GM23338 (cell line): ENCODE measurements around the gene UNC13D. TPM values are rescaled to one million over a fixed set of nuclear protein-coding genes. Genes with fewer than 3 reads are reported as not detected.

ENCODE experiments used
- ATAC-seq: fragments of 200-7000 bp; cut with Tn5 transposase; 3 replicates; pipeline ENCODE4 v1.9.1; 2020
- DNase-seq: peaks from one replicate; pipeline ENCODE4 v3.0.0-alpha.2; 2015; ENCODE audit warnings: low spot score
- H2AFZ ChIP-seq: fragments of 200-600 bp; sonication (generic); 2 replicates; pipeline ENCODE4 v1.8.0; 2016; ENCODE audit warnings: antibody characterized with exemption, mild to moderate bottlenecking, moderate library complexity
- H3F3A ChIP-seq: fragments of 200-600 bp; sonication (generic); replicated peaks from 2 replicates; pipeline ENCODE4 v1.8.0; 2017; ENCODE audit warnings: antibody characterized with exemption, mixed run types, low read depth
- H3K27ac ChIP-seq: fragments of 200-600 bp; sonication (generic); 2 replicates; pipeline ENCODE4 v1.6.1; 2016; ENCODE audit warnings: low read depth
- H3K27me3 ChIP-seq: fragments of 200-600 bp; sonication (generic); 2 replicates; pipeline ENCODE4 v1.8.0; 2016; ENCODE audit warnings: mild to moderate bottlenecking, mixed run types, moderate library complexity; ENCODE audit not compliant: insufficient read depth
- H3K36me3 ChIP-seq: fragments of 200-600 bp; sonication (generic); 2 replicates; pipeline ENCODE4 v1.8.0; 2016; ENCODE audit warnings: mild to moderate bottlenecking; ENCODE audit not compliant: insufficient read depth
- H3K4me1 ChIP-seq: fragments of 200-600 bp; sonication (generic); 2 replicates; pipeline ENCODE4 v1.8.0; 2016; ENCODE audit warnings: mild to moderate bottlenecking, moderate library complexity; ENCODE audit not compliant: insufficient read depth
- H3K4me2 ChIP-seq: fragments of 200-600 bp; sonication (generic); 2 replicates; pipeline ENCODE4 v1.7.1; 2017; ENCODE audit warnings: mixed run types
- H3K4me3 ChIP-seq: fragments of 200-600 bp; sonication (generic); 2 replicates; pipeline ENCODE4 v1.6.1; 2016; ENCODE audit warnings: mixed run types
- H3K79me2 ChIP-seq: fragments of 200-600 bp; sonication (generic); replicated peaks from 2 replicates; pipeline ENCODE4 v1.8.0; 2017; ENCODE audit warnings: mild to moderate bottlenecking; ENCODE audit not compliant: insufficient read depth
- H3K9me2 ChIP-seq: fragments of 200-600 bp; sonication (generic); 2 replicates; pipeline ENCODE4 v1.8.0; 2017; ENCODE audit not compliant: insufficient read depth
- H4K20me1 ChIP-seq: fragments of 200-600 bp; sonication (generic); replicated peaks from 2 replicates; pipeline ENCODE4 v1.8.0; 2017; ENCODE audit warnings: mild to moderate bottlenecking; ENCODE audit not compliant: insufficient read depth
- H3K27ac Mint-ChIP-seq: 2 replicates; pipeline ENCODE4 v1.8.0; 2020; ENCODE audit warnings: inconsistent platforms, mild to moderate bottlenecking, moderate library complexity, mixed read lengths
- H3K27me3 Mint-ChIP-seq: 3 replicates; pipeline ENCODE4 v1.8.0; 2022; ENCODE audit warnings: low read depth, mild to moderate bottlenecking, moderate library complexity, mixed read lengths, inconsistent platforms; ENCODE audit not compliant: insufficient read depth, poor library complexity
- H3K36me3 Mint-ChIP-seq: 3 replicates; pipeline ENCODE4 v1.8.0; 2021; ENCODE audit warnings: low read depth, mild to moderate bottlenecking, inconsistent platforms, moderate library complexity, mixed read lengths
- H3K4me1 Mint-ChIP-seq: 3 replicates; pipeline ENCODE4 v1.8.0; 2020; ENCODE audit warnings: mild to moderate bottlenecking, inconsistent platforms, mixed read lengths
- H3K4me3 Mint-ChIP-seq: 3 replicates; pipeline ENCODE4 v1.8.0; 2021; ENCODE audit warnings: moderate library complexity, mild to moderate bottlenecking, inconsistent platforms, mixed read lengths
- H3K9me3 Mint-ChIP-seq: 3 replicates; pipeline ENCODE4 v1.8.0; 2020; ENCODE audit warnings: moderate library complexity, mild to moderate bottlenecking, inconsistent platforms, mixed read lengths
- CREB1 ChIP-seq: fragments of 250-450 bp; sonication (Bioruptor Pico); IDR thresholded peaks from 2 replicates; pipeline ENCODE4 v1.5.0; 2020; ENCODE audit warnings: low read depth, mild to moderate bottlenecking, moderate library complexity
- EZH2 ChIP-seq: fragments of 200-600 bp; sonication (generic); IDR thresholded peaks from one replicate; pipeline ENCODE4 v1.8.0; 2017; ENCODE audit warnings: antibody characterized with exemption, mild to moderate bottlenecking, low read depth; ENCODE audit not compliant: unreplicated experiment
- JUNB ChIP-seq: IDR thresholded peaks from one replicate; pipeline ENCODE4 v1.6.1; 2016; ENCODE audit warnings: antibody characterized with exemption; ENCODE audit not compliant: unreplicated experiment
- NANOG ChIP-seq: IDR thresholded peaks from 2 replicates; pipeline ENCODE4 v1.6.1; 2016; ENCODE audit warnings: antibody characterized with exemption, borderline replicate concordance
- STAT1 ChIP-seq: IDR thresholded peaks from one replicate; pipeline ENCODE4 v1.6.1; 2016; ENCODE audit warnings: antibody characterized with exemption; ENCODE audit not compliant: unreplicated experiment
- ZNF114 ChIP-seq: fragments of 250-450 bp; sonication (Bioruptor Pico); IDR thresholded peaks from 2 replicates; pipeline ENCODE4 v1.5.0; 2020; ENCODE audit warnings: mild to moderate bottlenecking, moderate library complexity
- polyA plus RNA-seq: library from polyadenylated mRNA; unstranded; fragments of >200 nt; fragmentation: Nextera tagmentation; extraction: Ambion mirVana; gene quantifications from 2 replicates; pipeline ENCODE4 v1.2.1, GENCODE V29; 2016
- total RNA-seq: library from RNA; depleted of rRNA; stranded (reverse); fragments of >200 nt; shearing (Covaris generic); gene quantifications from 2 replicates; pipeline ENCODE4 v1.2.3, GENCODE V29; 2014
- TF ChIP-seq, protein P1 (sequence below), 2 experiments: fragments of 200-600 bp in 1 of 2; sonication (generic) in 1 of 2; conservative IDR thresholded peaks; 2 replicates each; pipeline versions ENCODE4 v1.5.1 to v1.6.1; 2016 to 2017; ENCODE audit warnings: antibody characterized with exemption in 2 of 2, low read depth in 2 of 2, mild to moderate bottlenecking in 2 of 2, moderate library complexity in 1 of 2
- TF ChIP-seq, protein P2 (sequence below): IDR thresholded peaks from one replicate; pipeline ENCODE4 v1.6.1; 2018; ENCODE audit warnings: antibody characterized with exemption; ENCODE audit not compliant: unreplicated experiment
- TF ChIP-seq, protein P3 (sequence below): fragments of 250-450 bp; sonication (Bioruptor Pico); IDR thresholded peaks from 2 replicates; pipeline ENCODE4 v1.5.0; 2020; ENCODE audit warnings: mild to moderate bottlenecking, moderate library complexity

The UNC13D gene
- total and polyA plus RNA-seq, 2 experiments from 2014 or later, result 5.9 to 10.8 TPM

DNA sequence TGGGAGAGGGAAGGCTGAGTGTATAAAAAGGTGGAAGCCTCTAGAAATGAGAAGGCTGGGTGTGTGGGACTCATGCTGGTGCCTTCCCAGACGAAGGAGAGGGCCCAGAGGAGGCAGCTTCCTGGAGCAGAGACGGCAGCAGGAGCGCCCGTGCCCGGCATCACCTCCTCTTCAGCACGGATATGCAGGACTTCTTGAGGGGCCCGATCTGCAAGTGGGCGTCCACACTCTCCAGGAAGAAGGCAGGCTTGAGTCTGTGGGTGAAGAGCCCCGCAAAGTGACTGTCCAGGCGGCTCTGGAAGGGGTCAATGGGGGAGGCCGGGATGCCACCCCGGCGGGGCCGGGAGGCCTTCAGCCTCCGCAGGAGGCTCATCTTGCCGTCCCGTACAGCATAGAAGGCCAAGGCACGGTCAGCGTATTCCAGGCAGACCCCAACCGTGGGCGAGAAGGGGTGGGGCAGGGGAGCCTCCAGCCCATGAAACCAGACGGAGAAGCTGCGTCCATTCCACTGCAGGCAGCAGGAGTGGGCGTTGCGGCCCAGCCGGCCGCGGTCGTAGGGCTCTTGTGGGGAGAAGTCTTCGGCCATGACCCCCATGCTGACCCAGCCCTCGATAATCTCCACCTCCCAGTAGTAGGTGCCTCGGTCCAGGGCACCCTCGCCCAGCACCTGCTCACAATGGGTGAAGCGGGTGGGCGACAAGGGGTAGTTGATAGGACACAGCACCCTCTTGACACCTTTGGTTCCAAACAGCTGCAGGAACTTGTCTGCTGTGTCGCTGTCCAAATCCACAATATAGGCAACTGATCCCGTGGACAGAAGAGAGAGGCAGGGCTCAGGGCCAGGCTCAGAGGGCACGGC, 30.3 kb upstream of the UNC13D start:
- H2AFZ ChIP-seq, result no peak overlapping the region
- TF ChIP-seq EZH2 (no peak), ZNF114 (CRISPR knock-in tag) (no peak), STAT1 (no peak), NANOG (no peak), JUNB (no peak), CREB1 (CRISPR knock-in tag) (no peak)
- TF ChIP-seq, protein P1, sequence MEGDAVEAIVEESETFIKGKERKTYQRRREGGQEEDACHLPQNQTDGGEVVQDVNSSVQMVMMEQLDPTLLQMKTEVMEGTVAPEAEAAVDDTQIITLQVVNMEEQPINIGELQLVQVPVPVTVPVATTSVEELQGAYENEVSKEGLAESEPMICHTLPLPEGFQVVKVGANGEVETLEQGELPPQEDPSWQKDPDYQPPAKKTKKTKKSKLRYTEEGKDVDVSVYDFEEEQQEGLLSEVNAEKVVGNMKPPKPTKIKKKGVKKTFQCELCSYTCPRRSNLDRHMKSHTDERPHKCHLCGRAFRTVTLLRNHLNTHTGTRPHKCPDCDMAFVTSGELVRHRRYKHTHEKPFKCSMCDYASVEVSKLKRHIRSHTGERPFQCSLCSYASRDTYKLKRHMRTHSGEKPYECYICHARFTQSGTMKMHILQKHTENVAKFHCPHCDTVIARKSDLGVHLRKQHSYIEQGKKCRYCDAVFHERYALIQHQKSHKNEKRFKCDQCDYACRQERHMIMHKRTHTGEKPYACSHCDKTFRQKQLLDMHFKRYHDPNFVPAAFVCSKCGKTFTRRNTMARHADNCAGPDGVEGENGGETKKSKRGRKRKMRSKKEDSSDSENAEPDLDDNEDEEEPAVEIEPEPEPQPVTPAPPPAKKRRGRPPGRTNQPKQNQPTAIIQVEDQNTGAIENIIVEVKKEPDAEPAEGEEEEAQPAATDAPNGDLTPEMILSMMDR (conservative IDR thresholded peaks at IDR 0.05; ENCODE audit: low read depth in 2 of 2), result no peak
- TF ChIP-seq, protein P2, sequence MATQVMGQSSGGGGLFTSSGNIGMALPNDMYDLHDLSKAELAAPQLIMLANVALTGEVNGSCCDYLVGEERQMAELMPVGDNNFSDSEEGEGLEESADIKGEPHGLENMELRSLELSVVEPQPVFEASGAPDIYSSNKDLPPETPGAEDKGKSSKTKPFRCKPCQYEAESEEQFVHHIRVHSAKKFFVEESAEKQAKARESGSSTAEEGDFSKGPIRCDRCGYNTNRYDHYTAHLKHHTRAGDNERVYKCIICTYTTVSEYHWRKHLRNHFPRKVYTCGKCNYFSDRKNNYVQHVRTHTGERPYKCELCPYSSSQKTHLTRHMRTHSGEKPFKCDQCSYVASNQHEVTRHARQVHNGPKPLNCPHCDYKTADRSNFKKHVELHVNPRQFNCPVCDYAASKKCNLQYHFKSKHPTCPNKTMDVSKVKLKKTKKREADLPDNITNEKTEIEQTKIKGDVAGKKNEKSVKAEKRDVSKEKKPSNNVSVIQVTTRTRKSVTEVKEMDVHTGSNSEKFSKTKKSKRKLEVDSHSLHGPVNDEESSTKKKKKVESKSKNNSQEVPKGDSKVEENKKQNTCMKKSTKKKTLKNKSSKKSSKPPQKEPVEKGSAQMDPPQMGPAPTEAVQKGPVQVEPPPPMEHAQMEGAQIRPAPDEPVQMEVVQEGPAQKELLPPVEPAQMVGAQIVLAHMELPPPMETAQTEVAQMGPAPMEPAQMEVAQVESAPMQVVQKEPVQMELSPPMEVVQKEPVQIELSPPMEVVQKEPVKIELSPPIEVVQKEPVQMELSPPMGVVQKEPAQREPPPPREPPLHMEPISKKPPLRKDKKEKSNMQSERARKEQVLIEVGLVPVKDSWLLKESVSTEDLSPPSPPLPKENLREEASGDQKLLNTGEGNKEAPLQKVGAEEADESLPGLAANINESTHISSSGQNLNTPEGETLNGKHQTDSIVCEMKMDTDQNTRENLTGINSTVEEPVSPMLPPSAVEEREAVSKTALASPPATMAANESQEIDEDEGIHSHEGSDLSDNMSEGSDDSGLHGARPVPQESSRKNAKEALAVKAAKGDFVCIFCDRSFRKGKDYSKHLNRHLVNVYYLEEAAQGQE, result no peak
- TF ChIP-seq, protein P3, sequence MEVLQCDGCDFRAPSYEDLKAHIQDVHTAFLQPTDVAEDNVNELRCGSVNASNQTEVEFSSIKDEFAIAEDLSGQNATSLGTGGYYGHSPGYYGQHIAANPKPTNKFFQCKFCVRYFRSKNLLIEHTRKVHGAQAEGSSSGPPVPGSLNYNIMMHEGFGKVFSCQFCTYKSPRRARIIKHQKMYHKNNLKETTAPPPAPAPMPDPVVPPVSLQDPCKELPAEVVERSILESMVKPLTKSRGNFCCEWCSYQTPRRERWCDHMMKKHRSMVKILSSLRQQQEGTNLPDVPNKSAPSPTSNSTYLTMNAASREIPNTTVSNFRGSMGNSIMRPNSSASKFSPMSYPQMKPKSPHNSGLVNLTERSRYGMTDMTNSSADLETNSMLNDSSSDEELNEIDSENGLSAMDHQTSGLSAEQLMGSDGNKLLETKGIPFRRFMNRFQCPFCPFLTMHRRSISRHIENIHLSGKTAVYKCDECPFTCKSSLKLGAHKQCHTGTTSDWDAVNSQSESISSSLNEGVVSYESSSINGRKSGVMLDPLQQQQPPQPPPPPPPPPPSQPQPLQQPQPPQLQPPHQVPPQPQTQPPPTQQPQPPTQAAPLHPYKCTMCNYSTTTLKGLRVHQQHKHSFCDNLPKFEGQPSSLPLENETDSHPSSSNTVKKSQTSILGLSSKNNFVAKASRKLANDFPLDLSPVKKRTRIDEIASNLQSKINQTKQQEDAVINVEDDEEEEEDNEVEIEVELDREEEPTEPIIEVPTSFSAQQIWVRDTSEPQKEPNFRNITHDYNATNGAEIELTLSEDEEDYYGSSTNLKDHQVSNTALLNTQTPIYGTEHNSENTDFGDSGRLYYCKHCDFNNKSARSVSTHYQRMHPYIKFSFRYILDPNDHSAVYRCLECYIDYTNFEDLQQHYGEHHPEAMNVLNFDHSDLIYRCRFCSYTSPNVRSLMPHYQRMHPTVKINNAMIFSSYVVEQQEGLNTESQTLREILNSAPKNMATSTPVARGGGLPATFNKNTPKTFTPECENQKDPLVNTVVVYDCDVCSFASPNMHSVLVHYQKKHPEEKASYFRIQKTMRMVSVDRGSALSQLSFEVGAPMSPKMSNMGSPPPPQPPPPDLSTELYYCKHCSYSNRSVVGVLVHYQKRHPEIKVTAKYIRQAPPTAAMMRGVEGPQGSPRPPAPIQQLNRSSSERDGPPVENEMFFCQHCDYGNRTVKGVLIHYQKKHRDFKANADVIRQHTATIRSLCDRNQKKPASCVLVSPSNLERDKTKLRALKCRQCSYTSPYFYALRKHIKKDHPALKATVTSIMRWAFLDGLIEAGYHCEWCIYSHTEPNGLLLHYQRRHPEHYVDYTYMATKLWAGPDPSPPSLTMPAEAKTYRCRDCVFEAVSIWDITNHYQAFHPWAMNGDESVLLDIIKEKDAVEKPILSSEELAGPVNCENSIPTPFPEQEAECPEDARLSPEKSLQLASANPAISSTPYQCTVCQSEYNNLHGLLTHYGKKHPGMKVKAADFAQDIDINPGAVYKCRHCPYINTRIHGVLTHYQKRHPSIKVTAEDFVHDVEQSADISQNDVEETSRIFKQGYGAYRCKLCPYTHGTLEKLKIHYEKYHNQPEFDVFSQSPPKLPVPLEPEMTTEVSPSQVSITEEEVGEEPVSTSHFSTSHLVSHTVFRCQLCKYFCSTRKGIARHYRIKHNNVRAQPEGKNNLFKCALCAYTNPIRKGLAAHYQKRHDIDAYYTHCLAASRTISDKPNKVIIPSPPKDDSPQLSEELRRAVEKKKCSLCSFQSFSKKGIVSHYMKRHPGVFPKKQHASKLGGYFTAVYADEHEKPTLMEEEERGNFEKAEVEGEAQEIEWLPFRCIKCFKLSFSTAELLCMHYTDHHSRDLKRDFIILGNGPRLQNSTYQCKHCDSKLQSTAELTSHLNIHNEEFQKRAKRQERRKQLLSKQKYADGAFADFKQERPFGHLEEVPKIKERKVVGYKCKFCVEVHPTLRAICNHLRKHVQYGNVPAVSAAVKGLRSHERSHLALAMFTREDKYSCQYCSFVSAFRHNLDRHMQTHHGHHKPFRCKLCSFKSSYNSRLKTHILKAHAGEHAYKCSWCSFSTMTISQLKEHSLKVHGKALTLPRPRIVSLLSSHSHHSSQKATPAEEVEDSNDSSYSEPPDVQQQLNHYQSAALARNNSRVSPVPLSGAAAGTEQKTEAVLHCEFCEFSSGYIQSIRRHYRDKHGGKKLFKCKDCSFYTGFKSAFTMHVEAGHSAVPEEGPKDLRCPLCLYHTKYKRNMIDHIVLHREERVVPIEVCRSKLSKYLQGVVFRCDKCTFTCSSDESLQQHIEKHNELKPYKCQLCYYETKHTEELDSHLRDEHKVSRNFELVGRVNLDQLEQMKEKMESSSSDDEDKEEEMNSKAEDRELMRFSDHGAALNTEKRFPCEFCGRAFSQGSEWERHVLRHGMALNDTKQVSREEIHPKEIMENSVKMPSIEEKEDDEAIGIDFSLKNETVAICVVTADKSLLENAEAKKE (CRISPR knock-in tag), result no peak
- no peaks in the 10 kb centered on the region for H3K36me3 ChIP-seq
- H3K27me3 Mint-ChIP-seq, result peaks cover 38% of the 10 kb centered on the region
- DNase-seq (no peak), ATAC-seq (no peak)
- no peaks in the 10 kb centered on the region for H4K20me1 ChIP-seq
- no peak overlapping the region for H3K4me3 ChIP-seq
- H3F3A ChIP-seq, result peaks cover 24% of the 10 kb centered on the region
- no peaks in the 10 kb centered on the region for H3K79me2 ChIP-seq
- no peaks in the 10 kb centered on the region; the same call in 2 of the 3 replicates for H3K36me3 Mint-ChIP-seq
- H3K4me1 ChIP-seq, result peaks cover 16% of the 10 kb centered on the region; the same call in 1 of the 2 replicates
- H3K9me3 Mint-ChIP-seq, result no peaks in the 10 kb centered on the region
- H3K4me1 Mint-ChIP-seq, result peaks cover 23% of the 10 kb centered on the region
- H3K4me2 ChIP-seq, result no peak overlapping the region
- H3K4me3 Mint-ChIP-seq, result no peak overlapping the region
- H3K9me2 ChIP-seq, result no peaks in the 10 kb centered on the region
- H3K27ac Mint-ChIP-seq, result no peak overlapping the region
- H3K27me3 ChIP-seq, result peaks cover 35% of the 10 kb centered on the region
- no peak overlapping the region for H3K27ac ChIP-seq
